PC-3 (cell line): ENCODE data around the gene RSPO4. TPM values are rescaled to one million over a fixed set of nuclear protein-coding genes. Genes with fewer than 3 reads are reported as not detected.

Experiments used
- ATAC-seq: fragments of 200-7000 bp; cut with Tn5 transposase; 2 replicates; pipeline ENCODE4 v1.9.1; 2020; ENCODE audit warnings: mild to moderate bottlenecking, moderate library complexity
- BruUV-seq: library from RNA; stranded (reverse); fragments of 400-500 nt; replicated peaks from 2 replicates; lab custom pipeline; 2021; lab: Mats Ljungman, UMichigan
- CTCF ChIA-PET: fragments of 300-600 bp; sonication (Branson Sonifier 250); formaldehyde crosslinking; loops from one replicate; lab custom pipeline; 2022; ENCODE audit warnings: antibody characterized with exemption; lab: Charles Lee
- POLR2A ChIA-PET: fragments of 300-600 bp; sonication (Branson Sonifier 250); formaldehyde crosslinking; loops from one replicate; lab custom pipeline; 2022; ENCODE audit warnings: antibody characterized with exemption; ENCODE audit not compliant: unreplicated experiment; lab: Charles Lee
- DNase-seq: peaks from one replicate; pipeline ENCODE4 v3.0.0-alpha.2; 2015
- H2AFZ ChIP-seq: fragments of 300-600 bp; sonication (generic); 2 replicates; pipeline ENCODE4 v1.6.0; 2016; ENCODE audit warnings: antibody characterized with exemption, low read length
- H3F3A ChIP-seq: fragments of 300-600 bp; sonication (generic); one replicate; pipeline ENCODE4 v1.6.0; 2017; ENCODE audit warnings: antibody characterized with exemption, low read length, control low read depth, mild to moderate bottlenecking; ENCODE audit not compliant: unreplicated experiment
- H3K27ac ChIP-seq: fragments of 300-600 bp; sonication (generic); 2 replicates; pipeline ENCODE4 v1.5.1; 2016; ENCODE audit warnings: mild to moderate bottlenecking, low read length
- H3K27me3 ChIP-seq: fragments of 300-600 bp; sonication (generic); 2 replicates; pipeline ENCODE4 v1.6.1; 2016; ENCODE audit warnings: low read length, mixed read lengths
- H3K36me3 ChIP-seq: fragments of 300-600 bp; sonication (generic); 2 replicates; pipeline ENCODE4 v1.6.1; 2016; ENCODE audit warnings: low read depth, mixed run types, low read length, mixed read lengths
- H3K4me1 ChIP-seq: fragments of 300-600 bp; sonication (generic); 2 replicates; pipeline ENCODE4 v1.5.1; 2016; ENCODE audit warnings: low read length; ENCODE audit not compliant: insufficient read depth
- H3K4me2 ChIP-seq: fragments of 300-600 bp; sonication (generic); 2 replicates; pipeline ENCODE4 v1.6.0; 2016; ENCODE audit warnings: low read length
- H3K4me3 ChIP-seq: fragments of 300-600 bp; sonication (generic); 2 replicates; pipeline ENCODE4 v1.5.1; 2016; ENCODE audit warnings: mild to moderate bottlenecking, low read length, mixed read lengths
- H3K79me2 ChIP-seq: fragments of 300-600 bp; sonication (generic); 2 replicates; pipeline ENCODE4 v1.6.1; 2017; ENCODE audit warnings: low read length, mixed read lengths
- H3K9ac ChIP-seq: fragments of 300-600 bp; sonication (generic); 2 replicates; pipeline ENCODE4 v1.6.0; 2016; ENCODE audit warnings: mild to moderate bottlenecking, low read length
- H3K9me2 ChIP-seq: fragments of 300-600 bp; sonication (generic); replicated peaks from 2 replicates; pipeline ENCODE4 v1.6.1; 2016; ENCODE audit warnings: mixed run types, low read length, mixed read lengths
- H3K9me3 ChIP-seq: fragments of 300-600 bp; sonication (generic); 2 replicates; pipeline ENCODE4 v1.6.1; 2016; ENCODE audit warnings: low read length, mixed read lengths
- H4K20me1 ChIP-seq: fragments of 300-600 bp; sonication (generic); 2 replicates; pipeline ENCODE4 v1.6.1; 2016; ENCODE audit warnings: low read length, mixed read lengths
- EZH2 ChIP-seq: fragments of 300-600 bp; sonication (generic); IDR thresholded peaks from one replicate; pipeline ENCODE4 v1.6.1; 2017; ENCODE audit warnings: antibody characterized with exemption, mild to moderate bottlenecking, low read length; ENCODE audit not compliant: unreplicated experiment
- EZH2phosphoT487 ChIP-seq: fragments of 300-600 bp; sonication (generic); IDR thresholded peaks from 2 replicates; pipeline ENCODE4 v1.6.1; 2018; ENCODE audit warnings: mild to moderate bottlenecking, antibody characterized with exemption, low read length, borderline replicate concordance
- intact Hi-C: fragments of 100-400 bp; cut with micrococcal nuclease; formaldehyde crosslinking; loops from 2 replicates; pipeline ENCODE4 v1.9.0; 2023
- total RNA-seq: library from RNA; depleted of rRNA; stranded (reverse); fragments of >200 nt; gene quantifications from 2 replicates; pipeline ENCODE4 v1.2.3, GENCODE V29; 2014
- TF ChIP-seq, protein P1 (sequence below): fragments of 300-600 bp; sonication (generic); conservative IDR thresholded peaks from 2 replicates; pipeline ENCODE4 v1.5.1; 2017; ENCODE audit warnings: antibody characterized with exemption, low read depth, mild to moderate bottlenecking, low read length

The RSPO4 gene
- total RNA-seq, 1 experiment from 2014 or later = not detected

DNA sequence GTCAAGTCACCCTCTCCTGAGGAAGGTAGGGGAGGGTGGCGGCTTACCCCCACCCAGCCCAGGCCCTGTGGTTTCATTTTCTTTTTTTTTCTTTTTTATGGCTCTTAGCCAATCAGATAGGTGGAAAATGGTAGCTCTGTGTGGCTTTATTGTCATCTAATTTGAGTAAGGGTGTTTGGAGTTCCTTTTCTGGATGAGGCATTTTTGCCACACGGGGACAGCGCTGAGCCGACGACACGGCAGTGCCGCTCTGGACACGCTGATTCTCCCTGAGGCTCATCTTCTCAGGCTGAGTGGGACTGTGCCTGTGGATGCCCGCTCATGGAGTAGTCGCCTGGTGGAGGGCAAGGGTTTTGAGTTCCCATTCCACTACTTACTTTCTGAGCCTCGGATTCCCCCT, 48.4 kb downstream of the RSPO4 start:
- BruUV-seq = no TSS peak
- POLR2A ChIA-PET = no interaction called here
- H3K36me3 ChIP-seq = no peaks in the 10 kb centered on the region

DNA sequence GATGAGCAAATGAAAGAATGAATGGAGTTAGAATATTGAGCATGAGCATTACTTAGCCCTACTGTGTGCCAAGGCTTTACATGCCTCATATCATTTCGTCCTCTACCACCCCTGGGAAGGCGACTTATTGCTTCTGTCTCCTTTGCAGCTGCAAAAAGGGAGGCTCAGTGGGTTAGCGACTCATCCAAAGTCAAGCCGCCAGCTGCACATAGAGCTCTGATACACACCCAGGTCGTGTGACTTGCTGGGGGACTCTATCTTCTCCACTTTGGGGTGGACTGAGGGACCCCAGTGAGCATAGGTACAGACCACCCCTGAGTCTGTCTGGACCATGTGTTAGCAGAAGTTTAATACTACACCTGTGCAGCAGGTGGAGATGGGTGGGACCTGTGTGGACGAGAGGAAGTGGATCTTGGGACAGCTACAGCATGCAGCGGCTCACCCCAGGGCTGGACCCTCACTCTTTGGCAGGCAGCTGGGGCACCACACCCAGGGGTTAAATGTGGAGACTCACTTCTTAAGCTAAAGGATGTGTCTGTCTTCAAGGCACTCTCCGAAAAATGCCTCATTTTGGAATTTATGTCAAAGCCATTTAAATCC, 49.8 kb downstream of the RSPO4 start:
- TF ChIP-seq, protein P1, sequence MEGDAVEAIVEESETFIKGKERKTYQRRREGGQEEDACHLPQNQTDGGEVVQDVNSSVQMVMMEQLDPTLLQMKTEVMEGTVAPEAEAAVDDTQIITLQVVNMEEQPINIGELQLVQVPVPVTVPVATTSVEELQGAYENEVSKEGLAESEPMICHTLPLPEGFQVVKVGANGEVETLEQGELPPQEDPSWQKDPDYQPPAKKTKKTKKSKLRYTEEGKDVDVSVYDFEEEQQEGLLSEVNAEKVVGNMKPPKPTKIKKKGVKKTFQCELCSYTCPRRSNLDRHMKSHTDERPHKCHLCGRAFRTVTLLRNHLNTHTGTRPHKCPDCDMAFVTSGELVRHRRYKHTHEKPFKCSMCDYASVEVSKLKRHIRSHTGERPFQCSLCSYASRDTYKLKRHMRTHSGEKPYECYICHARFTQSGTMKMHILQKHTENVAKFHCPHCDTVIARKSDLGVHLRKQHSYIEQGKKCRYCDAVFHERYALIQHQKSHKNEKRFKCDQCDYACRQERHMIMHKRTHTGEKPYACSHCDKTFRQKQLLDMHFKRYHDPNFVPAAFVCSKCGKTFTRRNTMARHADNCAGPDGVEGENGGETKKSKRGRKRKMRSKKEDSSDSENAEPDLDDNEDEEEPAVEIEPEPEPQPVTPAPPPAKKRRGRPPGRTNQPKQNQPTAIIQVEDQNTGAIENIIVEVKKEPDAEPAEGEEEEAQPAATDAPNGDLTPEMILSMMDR = no peak
- no peak for TF ChIP-seq EZH2phosphoT487
- TF ChIP-seq EZH2 = no peak
- Histone ChIP-seq H3K9ac (no peak overlapping the region), H3K36me3 (no peaks in the 10 kb centered on the region), H3K27me3 (peaks cover 29% of the 10 kb centered on the region), H3F3A (no peaks in the 10 kb centered on the region), H3K4me1 (no peaks in the 10 kb centered on the region), H3K9me2 (no peaks in the 10 kb centered on the region), H3K9me3 (no peaks in the 10 kb centered on the region), H3K79me2 (no peaks in the 10 kb centered on the region), H2AFZ (no peak overlapping the region), H4K20me1 (no peaks in the 10 kb centered on the region), H3K4me2 (no peak overlapping the region), H3K27ac (no peak overlapping the region), H3K4me3 (no peak overlapping the region)
- ChIA-PET POLR2A (no interaction called here), CTCF (no interaction called here)
- DNase-seq (no peak), ATAC-seq (peak; percentile 28; the same call in 1 of the 2 replicates)
- BruUV-seq = no TSS peak
- intact Hi-C loops = loop anchor here (10.0 kb wide), 1 partner anchor 233 kb away; the partner anchor contains the start of gene TMEM74B

More for the DNA sequence above, 48.4 kb downstream of the RSPO4 start:
- peak; percentile 28 for DNase-seq
- CTCF ChIA-PET = interaction anchor here (0.6 kb wide), 1 partner anchor 1829 kb away, joined by 6 read pairs; no protein-coding TSS in a partner anchor
- H3K79me2 ChIP-seq = no peaks in the 10 kb centered on the region
- no peaks in the 10 kb centered on the region for H3K4me1 ChIP-seq
- no peak overlapping the region for H3K27ac ChIP-seq
- no peaks in the 10 kb centered on the region for H4K20me1 ChIP-seq
- no peak overlapping the region for H3K4me2 ChIP-seq
- no peak overlapping the region for H3K9ac ChIP-seq
- intact Hi-C loops = loop anchor here (10.0 kb wide), 1 partner anchor 231 kb away; the partner anchor contains the start of gene TMEM74B
- no peak overlapping the region for H2AFZ ChIP-seq
- H3K4me3 ChIP-seq = no peak overlapping the region
- no peaks in the 10 kb centered on the region for H3F3A ChIP-seq
- peaks cover 24% of the 10 kb centered on the region for H3K27me3 ChIP-seq
- no peaks in the 10 kb centered on the region for H3K9me2 ChIP-seq
- TF ChIP-seq, protein P1 = peak; percentile 48
- no peak for TF ChIP-seq EZH2
- 0 out of 2 replicates have a peak, but pooled peaks have one; percentile 18 for ATAC-seq
- no peaks in the 10 kb centered on the region for H3K9me3 ChIP-seq
